Activated naive CD4-positive, alpha-beta T cell (primary cell): Measurements from ENCODE around the gene STAM.

Experiments
- DNase-seq, 4 experiments: peaks; one replicate each; lab custom pipeline; 2025; lab: John Stamatoyannopoulos, UW

The STAM gene

DNA sequence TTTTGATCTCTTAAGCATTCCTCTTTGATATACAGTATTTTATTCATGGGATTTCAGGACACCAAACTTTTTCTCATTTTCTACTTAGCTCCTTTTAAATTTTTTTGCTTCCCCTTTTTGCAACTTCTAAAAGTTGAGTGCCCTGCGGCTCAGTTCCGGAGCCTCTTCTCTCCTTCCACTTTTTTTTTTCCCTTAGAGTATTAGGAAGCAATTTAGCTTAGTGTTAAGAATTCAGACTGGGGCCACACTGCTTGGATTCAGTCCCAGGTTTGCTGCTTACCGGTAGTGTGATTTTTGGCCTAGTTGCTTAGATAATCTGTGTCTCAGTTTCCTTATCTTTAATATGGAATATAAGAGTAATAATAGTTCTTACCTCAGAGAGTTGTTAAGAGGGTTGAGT lies 3.4 kb downstream of the STAM start:
- DNase-seq = no peak

DNA sequence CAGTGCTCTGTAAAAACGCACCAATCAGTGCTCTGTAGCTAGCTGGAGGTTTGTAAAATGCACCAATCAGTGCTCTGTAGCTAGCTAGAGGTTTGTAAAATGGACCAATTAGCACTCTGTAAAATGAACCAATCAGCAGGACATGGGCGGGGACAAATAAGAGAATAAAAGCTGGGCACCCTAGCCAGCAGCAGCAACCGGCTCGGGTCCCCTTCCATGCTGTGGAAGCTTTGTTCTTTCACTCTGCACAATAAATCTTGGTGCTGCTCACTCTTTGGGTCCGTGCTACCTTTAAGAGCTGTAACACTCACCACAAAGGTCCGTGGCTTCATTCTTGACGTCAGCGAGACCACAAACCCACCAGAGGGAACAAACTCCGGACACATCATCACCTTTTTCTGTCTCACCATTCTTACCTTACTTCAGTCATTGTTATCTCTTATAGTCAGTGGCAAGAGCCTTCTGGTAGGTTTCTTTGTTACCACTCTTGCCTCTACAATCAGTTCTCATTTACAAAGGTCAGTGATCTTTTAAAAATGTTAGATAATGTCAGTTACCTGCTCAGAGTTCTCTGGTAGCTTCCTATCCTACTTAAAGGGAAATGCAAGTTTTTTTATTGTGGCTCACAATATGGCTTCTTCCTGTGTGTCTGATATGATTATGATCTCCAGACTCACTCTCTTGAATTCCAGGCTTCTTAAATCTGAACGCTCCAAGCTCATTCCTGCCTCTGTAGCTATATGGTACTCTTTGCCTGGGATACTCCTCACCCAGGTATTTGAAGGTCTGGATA lies 4.5 kb downstream of the STAM start:
- DNase-seq = no peak

DNA sequence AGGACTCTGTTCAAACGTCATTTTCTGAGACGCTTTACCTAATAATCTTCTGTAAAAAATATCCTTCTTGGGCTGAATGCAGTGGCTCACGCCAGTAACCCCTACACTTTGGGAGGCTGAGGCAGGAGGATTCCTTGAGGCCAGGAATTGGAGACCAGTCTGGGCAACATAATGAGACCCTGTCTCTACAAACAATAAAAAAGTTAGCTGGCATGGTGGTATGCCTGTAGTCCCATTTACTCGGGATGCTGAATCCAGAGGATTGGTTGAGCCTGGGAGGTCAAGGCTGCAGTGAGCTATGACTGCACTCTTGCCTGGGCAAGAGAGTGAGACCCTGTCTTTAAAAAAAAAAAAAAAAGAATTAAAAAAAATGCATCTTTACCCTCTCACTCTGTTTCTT lies 5.1 kb downstream of the STAM start:
- DNase-seq = no peak

DNA sequence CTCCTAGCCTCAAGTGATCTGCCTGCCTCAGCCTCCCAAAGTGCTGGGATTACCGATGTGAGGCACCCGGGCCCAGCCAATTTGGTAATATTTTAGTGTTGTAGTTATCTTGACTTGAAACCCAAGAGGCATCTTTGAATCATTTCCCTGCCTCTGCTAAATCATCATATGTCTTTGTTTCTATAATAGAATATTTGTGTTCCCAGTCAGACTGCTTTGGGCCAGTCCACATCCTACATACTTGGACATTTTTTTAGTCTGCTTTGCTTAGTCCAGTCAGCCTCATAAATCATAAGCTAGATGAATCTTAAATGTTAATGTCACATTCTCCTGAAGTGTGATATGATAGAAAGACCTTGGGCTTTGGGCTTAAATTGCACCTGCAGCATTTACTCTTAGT lies 5.9 kb downstream of the STAM start:
- DNase-seq = no peak

DNA sequence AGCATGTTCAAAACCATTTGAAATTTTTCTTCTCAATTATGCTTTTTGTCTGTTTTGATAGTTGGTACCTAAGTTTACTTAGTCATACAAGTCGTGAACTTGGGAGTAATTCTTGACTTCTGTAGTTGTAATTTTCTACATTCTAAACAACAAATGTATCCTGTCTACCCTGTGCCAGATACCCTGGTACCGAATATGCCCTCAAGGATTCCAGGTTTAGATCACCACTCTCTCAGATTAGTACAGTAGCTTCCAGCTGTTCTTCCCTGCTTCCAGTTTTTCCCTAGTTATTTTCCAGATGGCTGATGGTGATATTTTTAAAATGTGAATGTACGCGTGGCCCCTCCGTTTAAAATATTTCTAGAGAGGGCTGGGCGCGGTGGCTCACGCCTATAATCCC lies 6.5 kb downstream of the STAM start:
- no peak for DNase-seq

DNA sequence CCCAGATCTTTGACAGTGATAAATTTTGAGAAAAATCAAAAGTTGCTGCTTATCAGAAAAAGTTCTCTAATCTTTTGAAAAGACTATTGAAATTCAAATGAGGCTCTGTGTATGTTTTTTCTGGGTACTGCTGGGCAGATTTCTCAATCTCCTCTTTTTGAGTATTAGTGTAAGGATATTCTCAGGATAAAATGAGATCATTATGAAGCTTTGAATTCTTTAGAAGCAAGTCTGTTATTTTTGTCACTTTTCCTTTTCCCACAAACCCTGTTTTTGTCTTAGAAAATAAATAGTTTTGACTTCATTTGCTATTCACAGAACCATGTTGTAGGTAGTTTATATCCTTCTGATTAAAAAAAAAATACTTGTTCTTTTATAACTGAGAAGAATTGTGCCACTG lies 7.9 kb downstream of the STAM start:
- no peak for DNase-seq

DNA sequence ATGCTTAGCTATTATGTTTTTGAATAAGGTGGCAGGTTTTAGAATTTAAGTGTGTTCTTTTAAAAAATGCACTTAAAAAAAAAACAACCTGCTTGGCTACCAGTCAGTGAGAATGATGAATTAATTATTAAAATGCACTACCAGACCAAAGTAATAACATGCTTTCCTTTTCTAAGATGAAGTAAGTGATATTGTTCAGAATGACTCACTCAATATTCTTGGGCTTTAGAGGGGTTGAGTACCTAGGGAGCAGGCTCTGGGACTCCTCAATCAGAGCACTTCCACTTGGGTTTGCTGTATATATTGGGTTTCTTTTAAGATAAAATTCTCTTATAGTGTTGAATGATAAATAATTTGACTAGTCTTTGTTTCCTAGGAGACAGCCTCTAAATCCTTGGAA lies 8.6 kb downstream of the STAM start:
- no peak for DNase-seq

DNA sequence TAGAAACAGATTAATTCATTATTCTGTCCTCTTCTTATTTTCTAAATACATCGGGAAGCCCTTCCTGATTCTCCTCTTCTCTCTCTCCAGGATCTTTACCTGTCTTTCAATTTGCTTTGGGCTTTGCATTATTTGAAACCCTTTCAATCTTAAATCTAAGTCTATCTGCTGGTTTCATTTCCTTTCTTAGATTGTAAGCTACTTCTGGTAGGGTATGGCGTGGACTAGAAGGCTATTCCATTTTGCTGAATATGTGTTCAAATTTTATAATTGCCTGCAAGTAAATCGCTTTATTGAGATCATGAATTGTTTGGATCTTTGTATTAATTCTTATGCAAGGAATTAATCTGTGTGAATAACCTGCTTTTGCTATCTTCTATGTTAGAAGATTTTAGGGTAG lies 11.1 kb downstream of the STAM start:
- no peak for DNase-seq

DNA sequence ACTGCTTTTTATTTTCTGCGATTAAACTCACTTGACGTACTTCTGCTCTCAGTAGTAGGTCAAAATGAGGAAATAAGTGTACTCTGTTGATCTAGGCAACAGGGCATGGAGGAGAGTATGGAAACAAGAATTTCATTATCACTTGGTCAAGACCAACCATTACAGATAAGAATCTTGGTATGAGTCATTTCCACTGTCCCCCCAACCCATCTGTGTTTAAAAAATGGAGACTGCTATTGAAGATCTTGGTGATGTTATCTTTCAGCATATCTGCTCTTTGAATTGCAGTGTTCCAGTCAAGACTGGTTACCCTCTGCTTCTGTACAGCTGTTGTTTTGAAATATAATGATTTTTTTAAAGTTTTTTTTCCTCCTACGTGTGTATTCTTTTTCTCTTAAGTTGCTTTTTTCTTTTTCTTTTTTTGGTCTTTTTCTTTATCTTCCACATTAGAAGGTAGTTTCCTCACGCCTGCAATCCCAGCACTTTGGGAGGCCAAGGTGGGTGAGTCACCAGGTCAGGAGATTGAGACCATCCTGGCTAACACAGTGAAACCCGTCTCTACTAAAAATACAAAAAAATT lies 11.7 kb downstream of the STAM start:
- DNase-seq = no peak

DNA sequence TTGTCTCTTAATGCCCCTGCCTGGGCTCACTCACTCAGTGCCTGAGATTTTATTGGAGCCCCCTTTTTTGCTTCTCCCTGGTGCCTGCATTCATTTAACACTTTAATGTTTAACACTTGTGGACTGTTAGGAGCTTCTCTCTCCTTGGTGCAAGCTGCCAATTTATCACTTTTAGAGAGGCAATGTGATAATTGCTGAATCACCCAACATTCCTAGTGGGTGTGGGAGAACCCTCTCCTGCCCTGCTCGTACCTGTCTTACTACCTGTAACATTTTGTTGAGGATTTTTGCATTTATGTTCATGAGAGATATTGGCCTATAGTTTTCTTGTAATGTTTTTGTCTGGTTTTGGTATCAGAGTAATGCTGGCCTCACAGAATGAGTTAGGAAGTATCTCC lies 13.2 kb downstream of the STAM start:
- no peak for DNase-seq

DNA sequence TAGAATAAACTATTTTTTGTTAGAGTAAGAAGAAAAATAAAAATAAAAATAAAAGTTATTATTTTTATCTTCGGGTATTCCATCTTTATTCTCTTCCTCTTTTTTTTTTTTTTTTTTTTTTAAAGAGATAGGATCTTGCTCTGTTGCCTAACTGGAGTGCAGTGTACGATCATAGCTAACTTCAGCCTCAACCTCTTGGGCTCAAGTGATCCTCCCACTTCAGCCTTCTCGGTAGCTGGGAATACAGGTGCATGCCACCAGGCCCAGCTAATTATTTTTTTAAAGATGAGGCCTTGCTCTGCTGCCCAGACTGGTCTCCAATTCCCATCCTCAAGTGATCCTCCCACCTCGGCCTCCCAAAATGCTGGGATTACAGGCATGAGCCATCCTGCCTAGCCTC lies 15.4 kb downstream of the STAM start:
- DNase-seq = no peak

DNA sequence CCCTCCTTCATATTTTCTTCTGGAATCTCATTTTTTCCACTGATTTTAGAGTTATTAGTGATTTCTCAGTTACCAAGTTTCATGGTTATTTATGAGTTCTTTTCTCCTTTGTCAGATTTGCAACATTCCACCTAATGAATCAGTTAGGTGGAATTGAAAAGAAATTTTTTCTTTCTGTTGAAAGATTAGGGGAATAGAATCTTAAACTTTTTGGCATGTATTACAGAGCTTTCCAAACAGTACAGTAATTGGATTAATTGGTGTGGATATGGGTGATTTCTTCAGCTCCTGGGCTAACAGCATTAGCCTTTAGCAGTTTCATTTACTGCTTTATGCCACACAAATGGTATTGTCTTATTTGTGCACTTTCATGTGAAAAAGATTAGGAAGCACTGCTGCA lies 17.0 kb downstream of the STAM start:
- no peak for DNase-seq

DNA sequence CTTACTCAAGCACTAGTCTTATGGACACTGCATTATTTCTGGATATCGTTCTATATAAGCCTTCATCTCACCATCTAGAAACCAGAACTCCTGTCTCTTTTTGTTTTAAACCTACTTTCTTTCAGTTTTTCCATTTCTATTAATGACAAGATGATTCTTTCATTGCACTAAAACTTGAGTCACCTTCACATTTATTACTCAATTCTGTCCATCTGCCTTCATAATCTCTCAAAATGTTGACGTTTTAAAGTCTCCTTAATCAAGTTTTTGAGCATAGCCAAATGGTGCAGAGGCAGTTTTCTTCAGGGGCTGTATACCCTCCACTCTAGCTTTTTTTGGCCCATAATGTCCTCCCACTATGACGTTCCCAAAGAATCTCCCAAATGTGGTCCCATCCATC lies 17.6 kb downstream of the STAM start:
- no peak for DNase-seq

DNA sequence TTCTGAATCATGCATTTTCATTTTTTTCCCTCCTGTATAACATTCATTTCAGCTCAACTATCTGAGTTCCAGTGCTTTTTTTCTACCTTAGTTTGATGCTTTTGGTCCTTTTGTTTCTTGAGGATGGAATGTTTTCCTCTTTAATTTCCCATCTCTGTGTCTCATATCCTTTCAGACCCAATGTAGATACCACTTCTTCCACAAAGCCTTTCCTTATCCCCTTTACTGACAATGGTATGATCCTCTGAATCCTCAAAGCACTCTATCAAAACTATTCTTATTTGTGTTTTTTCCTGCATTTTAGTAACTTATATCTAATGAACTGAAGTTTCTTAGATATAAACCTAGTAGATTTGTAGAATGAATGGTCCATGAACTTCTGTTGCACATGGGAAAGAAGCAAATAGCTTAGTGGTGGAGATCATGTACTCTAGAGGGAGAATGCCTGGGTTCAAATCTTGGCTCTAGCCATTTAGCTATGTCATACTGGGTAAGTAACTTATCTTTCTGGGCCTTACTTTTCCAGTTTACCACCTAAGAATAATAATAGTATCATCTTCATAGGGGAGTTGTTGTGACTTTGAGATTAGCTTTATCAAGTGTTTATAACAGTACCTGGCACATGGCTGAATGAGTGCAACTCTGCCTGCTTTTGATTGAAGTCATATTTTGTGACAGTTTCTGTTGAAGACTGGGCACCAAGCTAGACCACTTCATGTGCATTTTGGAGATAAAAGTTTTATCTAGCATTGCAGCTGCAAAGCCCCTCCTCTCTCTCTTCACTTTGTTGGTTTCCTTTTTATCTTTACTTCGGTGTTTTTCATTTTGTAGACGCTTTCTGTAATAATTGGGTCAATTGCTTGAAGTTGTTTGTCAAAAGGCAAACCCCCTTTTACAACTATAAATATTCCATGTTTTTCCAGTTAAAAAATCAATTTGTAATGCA lies 18.5 kb downstream of the STAM start:
- no peak for DNase-seq

DNA sequence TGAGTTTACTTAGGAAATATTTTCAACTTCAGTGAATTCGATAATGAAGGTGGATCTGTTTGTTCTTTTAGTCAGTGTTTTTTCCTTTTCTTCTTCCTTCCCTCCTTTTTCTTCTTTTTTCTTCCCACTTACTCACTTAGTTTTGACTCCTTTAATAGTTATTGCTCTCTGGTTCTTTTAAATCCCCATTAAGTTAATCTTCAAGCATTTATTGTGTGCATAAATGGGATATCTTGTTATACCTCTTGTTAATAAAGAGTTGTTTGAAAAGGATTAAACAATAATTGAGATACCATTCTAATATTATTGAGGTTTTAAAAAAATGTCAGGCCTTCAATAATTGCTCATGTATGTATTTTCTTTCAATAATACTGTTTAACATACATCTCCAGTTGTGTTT lies 19.5 kb downstream of the STAM start:
- DNase-seq = no peak

DNA sequence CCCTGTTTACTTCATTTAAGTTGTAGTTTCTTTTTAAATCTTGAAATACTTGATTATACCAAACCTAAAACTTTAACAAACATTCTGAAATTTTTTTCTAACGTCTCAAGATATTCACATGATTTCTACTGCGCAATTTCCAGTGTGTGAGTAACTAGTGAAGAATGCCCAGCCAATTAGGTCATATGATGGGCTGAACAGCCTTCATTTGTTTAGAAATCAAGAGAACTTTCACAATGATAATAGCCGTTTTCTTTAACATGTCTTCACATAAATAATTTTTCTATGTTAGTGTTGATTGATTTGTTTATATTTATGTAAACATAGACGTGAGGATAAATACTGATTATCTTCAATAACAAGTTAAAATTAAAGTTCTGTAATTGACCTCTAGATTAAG lies 21.8 kb downstream of the STAM start:
- no peak for DNase-seq

DNA sequence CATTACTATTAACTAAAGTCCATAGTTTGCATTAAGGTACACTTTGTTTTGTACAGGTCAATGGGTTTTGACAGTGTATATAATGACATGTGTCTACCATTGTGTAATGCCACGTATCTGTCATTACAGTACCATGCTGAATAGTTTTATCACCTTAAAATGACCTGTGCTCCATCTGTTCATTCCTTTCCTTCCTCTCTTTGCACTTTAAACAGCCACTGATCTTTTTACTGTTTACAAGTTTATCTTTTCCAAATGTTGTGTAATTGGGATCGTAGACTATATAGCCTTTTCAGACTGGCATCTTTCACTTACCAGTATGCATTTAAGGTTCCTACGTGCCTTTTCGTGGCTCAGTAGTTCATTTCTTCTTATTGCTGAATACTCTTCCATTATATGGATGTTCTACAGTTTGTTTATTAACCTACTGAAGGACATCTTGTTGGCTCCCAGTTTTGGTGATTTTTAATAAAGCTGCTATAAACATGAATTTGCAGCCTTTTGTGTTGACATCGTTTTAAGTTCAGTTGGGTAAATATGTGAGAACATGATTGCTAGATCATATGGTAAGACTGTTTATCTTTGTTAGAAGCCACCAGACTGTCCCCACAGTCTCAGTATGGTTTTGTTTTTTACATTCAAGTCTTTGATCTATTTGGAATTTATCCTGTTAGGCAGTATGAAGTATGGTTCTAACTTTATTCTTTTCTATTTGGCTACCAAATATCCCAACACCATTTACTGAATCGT lies 24.7 kb downstream of the STAM start:
- DNase-seq = no peak

DNA sequence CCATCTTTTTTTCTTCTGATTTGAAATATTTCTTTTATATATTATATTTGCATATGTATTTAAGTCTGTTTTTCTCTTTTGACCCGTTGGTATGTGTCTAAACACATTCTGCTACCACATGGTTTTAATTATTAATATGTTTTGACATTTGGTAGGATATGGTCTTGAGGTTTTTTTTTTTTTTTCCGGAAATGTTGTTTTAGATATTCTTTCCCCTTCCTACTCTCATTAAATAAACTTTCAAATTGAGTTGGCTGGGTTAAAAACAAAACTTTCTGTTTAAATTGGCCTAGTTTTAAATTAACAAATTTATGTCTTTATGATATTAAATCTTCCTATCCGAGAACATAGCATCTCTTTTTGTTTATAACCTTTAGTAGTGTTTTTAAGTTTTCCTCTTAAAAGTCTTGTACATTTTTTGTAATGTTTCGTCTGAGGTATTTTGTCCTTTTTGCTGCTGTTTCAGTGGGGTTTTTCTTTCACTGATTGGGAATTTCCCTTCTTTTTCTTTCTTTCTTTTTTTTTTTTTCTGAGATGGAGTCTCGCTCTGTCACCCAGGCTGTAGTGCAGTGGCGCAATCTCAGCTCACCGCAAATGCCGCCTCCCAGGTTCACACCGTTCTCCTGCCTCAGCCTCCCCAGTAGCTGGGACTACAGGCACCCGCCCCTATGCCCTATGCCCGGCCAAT lies 25.4 kb downstream of the STAM start:
- DNase-seq = no peak

DNA sequence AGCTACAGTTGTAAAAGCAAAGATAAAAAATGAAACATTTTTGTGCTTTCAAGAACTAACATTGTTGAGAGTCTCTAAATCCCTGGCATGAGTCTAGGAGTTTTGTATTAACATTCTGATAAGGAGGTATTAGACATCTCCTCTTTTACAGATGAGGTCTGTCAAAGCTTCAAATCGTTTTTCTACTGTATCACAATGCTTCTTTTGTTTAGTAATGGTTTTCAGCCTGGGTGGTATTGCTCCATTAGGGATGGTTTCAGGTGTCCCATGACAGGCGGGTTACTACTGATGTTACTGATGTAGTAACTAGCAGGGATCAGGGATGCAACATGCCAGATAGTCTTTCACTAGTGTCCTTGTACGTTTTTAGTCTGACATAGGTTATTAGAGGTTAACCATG lies 27.4 kb downstream of the STAM start:
- no peak for DNase-seq

DNA sequence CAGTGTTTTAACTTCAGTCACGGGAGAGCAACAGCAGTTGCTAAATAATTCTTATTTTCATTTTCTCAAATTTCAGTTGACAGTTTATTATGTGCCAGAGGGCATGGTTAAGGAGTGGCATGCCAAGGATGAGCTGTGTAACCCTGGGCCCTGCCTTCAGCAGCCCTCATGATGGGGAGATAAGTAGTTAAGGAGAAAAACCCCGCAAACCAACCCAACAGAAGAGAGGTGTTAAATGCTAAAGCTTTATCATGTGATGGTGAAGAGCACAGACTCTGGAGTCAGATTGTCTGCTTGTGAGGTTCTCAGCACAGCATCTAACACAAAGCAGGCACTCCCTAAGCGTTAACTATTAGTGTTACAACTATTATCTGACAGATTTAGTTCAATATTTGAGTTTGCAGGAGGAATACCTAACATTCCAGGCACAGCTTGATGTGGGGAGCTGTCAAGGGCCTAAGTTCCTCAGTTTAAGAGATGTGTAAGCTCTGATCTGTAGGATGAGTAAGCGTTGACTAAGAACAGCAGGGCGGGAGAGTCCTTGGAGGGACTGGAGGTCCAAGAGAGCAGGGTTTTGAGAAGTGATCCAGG lies 29.6 kb downstream of the STAM start:
- no peak for DNase-seq

DNA sequence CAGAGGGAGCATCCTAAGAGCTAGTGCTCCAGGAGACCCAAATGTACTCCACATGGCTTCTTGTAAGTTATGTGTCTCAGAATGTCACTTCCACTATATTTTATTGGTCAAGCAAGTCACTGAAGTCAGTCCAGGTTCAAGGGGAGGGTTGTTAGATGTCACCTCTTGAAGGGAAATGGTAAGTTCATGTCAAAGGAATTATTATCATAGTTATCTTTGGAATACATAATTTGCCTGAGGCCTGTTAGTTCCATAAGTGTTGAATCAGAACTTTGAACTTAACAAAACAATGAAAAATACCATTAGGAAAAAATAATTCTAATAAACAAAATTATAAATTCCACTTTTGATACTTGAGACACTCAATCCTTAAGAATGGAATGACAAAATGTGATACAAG lies 30.6 kb downstream of the STAM start:
- no peak for DNase-seq
